Mononuclear cell (primary cell): ENCODE data around the gene TUFT1. TPM values are rescaled to one million over a fixed set of nuclear protein-coding genes. Genes with fewer than 3 reads are reported as not detected.
"Not testable (repeated sequence)": the region's sequence is repeated elsewhere in the genome, so short reads cannot be mapped to it uniquely, and the experiment has no call there.

Experiments
- H3K27me3 ChIP-seq: 2 replicates; pipeline ENCODE4 v1.6.0; 2011; ENCODE audit warnings: low read length, control low read depth; ENCODE audit not compliant: insufficient read depth
- H3K4me1 ChIP-seq: 2 replicates; pipeline ENCODE4 v1.5.1; 2011; ENCODE audit warnings: mild to moderate bottlenecking, low read length, control low read depth; ENCODE audit not compliant: insufficient read depth
- H3K4me3 ChIP-seq: 2 replicates; pipeline ENCODE4 v1.5.1; 2011; ENCODE audit warnings: mild to moderate bottlenecking, low read length, moderate library complexity
- H3K9me3 ChIP-seq: 2 replicates; pipeline ENCODE4 v1.5.1; 2011; ENCODE audit warnings: low read depth, mild to moderate bottlenecking, control low read depth, low read length
- total RNA-seq: library from RNA; depleted of rRNA; stranded (reverse); fragments of >200 nt; gene quantifications from one replicate; pipeline ENCODE4 v1.2.3, GENCODE V29; 2012

Gene TUFT1
- total RNA-seq, 1 donor = 4.0 TPM

DNA sequence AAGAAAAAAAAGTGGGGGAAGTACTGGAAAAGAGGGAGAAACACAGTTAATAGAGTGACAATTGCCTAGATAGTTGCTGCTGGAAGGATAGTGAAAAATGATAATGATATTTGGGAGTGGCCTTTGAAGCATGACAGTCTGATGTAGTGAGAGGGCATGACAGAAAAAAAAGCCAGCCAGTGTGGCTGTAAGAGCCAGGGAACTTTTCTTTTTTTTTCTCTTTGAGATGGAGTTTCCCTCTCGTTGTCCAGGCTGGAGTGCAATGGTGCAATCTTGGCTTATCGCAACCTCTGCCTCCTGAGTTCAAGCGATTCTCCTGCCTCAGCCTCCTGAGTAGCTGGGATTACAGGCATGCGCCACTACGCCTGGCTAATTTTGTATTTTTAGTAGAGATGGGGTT is 62.4 kb downstream of the TUFT1 start:
- not testable (repeated sequence) for H3K4me1 ChIP-seq, H3K27me3 ChIP-seq, H3K4me3 ChIP-seq, H3K9me3 ChIP-seq

DNA sequence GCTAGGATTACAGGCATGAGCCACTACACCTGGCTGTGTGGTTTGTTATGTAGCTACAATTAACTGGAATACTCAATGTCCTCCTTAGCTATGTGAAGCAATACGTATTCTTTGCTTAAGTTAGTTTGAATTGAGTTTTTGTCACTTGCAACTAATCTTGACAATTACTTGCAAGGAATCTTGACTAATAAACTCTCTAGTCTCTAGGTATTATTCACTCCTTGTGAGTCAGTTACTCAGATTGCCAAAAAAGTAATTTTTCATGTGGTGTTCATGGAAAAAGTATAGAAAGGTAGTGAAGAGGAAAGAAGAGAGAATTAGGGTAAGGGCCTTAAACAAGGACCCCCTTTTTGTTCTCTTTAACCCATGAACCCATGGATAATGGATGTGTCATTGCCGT is 64.2 kb downstream of the TUFT1 start:
- Histone ChIP-seq H3K27me3 (no peaks in the 10 kb centered on the region), H3K4me1 (peaks cover 9% of the 10 kb centered on the region), H3K4me3 (no peak overlapping the region), H3K9me3 (no peaks in the 10 kb centered on the region)

DNA sequence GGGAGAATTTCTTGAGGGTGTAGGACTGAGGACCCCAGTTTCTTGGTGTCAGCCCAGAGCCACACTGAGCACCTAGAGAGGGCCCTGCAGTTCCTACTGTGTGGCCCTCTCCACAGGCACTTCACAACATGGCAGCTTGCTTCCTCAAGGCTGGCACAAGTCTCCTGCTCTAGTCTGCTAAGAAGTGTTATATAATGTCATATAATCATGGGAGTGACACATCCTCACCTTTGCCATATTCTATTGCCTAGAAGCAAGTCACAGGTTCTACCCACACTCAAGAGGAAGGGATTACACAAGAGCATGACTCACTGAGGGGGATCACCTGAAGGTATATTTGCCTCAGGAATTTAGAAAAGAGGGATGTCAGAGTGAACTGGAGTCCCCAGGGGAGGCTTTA is 66.3 kb downstream of the TUFT1 start:
- Histone ChIP-seq H3K27me3 (no peaks in the 10 kb centered on the region), H3K9me3 (no peaks in the 10 kb centered on the region), H3K4me1 (peaks cover 18% of the 10 kb centered on the region), H3K4me3 (no peak overlapping the region)

DNA sequence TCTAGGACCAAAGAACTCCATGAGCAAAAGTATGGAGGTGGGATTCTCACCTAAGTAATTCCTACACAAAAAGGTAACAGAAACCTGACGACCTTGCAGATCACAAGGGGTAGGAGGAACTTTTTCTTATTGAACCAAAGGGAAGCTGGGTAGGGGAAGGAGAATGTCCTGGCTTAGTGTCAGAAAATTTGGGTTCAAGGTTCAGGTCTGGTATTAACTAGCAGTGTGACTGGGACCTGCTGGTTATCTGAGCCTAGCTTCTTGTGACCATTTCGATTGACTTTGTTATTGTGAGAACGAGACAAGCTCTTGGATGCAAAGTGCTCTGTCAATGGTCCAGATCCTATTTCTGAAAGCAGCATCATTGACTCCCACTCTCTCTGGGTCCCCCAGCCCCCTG is 66.7 kb downstream of the TUFT1 start:
- Histone ChIP-seq H3K9me3 (no peaks in the 10 kb centered on the region), H3K4me1 (peaks cover 18% of the 10 kb centered on the region), H3K27me3 (no peaks in the 10 kb centered on the region), H3K4me3 (no peak overlapping the region)

DNA sequence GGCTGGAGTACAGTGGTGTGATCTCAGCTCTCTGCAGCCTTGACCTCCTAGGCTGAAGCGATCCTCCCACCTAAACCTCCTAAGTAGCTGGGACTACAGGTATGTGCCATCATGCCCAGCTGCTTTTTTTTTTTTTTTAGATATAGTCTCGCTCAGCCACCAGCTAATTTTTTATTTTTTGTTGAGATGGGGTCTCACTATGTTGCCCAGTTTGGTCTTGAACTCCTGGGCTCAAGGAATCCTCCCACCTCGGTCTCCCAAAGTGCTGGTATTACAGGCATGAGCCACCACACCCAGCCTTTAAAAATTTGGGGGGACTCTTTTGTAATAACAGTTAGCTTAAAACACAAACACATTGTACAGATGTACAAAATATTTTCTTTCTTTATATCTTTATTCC is 70.0 kb downstream of the TUFT1 start:
- H3K27me3 ChIP-seq = no peaks in the 10 kb centered on the region
- H3K4me3 ChIP-seq = no peak overlapping the region
- H3K4me1 ChIP-seq = peaks cover 40% of the 10 kb centered on the region
- no peaks in the 10 kb centered on the region for H3K9me3 ChIP-seq

DNA sequence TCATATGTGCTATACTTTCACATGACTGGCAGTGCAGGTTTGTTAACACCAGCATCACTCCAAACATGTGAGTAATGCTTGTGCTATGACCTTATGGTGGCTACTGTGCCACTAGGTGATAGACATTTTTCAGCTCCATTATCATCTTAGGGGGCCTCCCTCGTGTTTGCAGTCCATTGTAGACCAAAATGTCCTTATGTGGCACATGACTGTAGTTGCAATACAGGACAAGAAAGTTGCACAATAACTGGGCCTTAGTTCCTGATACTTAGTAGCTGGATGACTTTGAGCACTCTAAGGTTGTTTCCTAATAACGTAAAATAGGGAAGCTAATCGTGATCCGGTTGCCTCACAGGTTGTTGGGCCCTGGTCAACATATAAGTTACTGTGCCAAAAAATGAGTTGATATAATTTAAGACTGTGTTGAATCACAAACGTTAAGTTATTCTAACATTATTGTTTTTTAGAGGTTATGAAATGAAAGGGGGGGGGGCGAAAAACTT is 71.2 kb downstream of the TUFT1 start:
- Histone ChIP-seq H3K4me3 (peak overlapping the region; percentile 74), H3K27me3 (no peaks in the 10 kb centered on the region), H3K4me1 (peaks cover 51% of the 10 kb centered on the region), H3K9me3 (no peaks in the 10 kb centered on the region)

DNA sequence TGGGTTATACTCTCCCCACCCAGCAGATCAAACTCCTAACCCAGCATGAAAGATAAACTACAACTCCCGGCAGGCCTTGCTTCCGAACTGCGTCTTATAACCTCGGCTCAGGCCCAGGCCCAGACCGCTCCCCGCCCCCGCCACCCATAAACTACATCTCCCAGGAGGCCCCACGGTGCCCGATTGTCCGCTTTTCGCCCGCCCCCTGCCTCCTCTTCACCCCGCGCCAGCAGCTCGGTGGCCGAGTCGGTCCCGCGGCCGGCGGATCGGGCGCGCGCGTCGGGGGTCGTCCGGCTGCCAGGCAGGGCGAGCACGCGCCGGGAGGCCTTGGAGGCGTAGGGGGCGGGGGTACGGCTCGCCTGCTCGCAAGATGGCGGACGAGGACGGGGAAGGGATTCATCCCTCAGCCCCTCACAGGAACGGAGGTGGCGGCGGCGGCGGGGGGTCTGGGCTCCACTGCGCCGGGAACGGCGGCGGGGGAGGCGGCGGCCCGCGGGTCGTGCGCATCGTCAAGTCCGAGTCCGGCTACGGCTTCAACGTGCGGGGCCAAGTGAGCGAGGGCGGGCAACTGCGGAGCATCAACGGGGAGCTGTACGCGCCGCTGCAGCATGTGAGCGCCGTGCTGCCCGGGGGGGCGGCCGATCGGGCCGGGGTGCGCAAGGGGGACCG is 71.9 kb downstream of the TUFT1 start, which contains the start of gene SNX27:
Gene SNX27, plus strand, starts transcription at position 219 of the 669 bp plus-strand sequence. Its CDS starts 152 bp downstream, at position 371.
- Histone ChIP-seq H3K27me3 (no peaks in the 10 kb centered on the region), H3K4me3 (peak within 1 kb of the TSS; percentile 74), H3K4me1 (peaks cover 51% of the 10 kb centered on the region), H3K9me3 (no peaks in the 10 kb centered on the region)

DNA sequence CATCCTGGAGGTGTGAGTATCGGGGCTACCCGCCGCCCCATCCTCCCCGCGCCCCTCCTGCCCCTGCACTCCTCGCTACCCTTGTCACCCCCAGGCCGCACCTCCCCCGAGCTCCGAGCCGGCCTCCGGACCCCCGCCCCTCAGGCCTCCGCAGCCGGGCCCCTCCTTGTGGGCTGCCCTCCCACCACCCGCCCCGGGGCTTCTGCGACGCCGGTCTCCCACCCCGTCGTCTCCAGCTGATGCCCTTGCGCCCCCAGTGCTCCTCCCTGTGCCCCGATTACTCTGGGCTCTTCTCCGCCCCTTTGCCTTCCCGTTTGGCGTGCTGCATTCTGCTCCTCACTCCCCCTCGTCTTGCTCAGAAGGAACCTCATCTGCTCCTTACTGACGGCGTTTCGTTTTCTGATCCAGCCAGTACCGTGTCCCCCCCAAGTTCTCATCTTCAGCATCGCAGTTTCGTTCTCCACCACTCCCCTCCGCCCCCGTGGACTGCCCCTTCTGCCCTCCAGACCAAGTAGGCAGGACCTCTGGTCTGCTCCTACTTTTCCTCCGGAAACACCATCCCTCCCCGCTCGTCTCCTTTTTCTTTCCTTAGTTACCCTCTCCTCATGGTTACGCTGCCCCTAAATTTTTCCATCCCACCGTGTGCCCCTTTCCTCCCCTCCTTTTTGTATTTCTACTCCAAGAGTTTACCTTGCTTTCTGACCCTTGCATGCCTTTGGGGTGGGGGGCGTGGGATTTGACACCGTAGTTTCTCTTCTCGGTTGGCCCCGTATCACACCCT is 72.6 kb downstream of the TUFT1 start:
- Histone ChIP-seq H3K4me3 (peak overlapping the region; percentile 74), H3K27me3 (no peaks in the 10 kb centered on the region), H3K9me3 (no peaks in the 10 kb centered on the region), H3K4me1 (peaks cover 52% of the 10 kb centered on the region)

DNA sequence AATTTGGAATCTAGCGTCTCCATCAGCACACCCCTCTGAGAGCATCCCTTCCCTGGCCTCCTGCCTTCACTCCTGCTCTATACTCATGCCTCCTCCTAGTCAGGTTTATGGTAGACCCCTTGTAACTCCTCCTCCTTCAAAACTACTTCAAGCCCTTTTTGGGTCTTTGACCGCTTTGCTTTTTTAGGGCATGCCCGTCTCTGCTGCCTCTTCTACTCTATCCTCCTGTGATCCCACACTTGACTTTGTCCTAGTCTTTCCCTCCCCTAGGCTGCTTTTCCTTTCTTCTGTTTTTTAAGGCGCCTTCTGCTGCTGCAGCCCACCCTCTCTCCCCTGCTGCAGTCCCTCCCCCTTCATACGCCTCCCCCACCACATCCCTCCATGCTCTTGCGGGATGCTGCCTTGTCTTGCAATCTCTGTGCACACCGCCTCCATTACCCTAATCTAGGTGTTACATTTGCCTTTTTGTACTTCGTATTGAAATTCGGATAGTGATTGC is 73.2 kb downstream of the TUFT1 start:
- H3K27me3 ChIP-seq = no peaks in the 10 kb centered on the region
- peaks cover 53% of the 10 kb centered on the region for H3K4me1 ChIP-seq
- no peaks in the 10 kb centered on the region for H3K9me3 ChIP-seq
- H3K4me3 ChIP-seq = peak overlapping the region; percentile 74

DNA sequence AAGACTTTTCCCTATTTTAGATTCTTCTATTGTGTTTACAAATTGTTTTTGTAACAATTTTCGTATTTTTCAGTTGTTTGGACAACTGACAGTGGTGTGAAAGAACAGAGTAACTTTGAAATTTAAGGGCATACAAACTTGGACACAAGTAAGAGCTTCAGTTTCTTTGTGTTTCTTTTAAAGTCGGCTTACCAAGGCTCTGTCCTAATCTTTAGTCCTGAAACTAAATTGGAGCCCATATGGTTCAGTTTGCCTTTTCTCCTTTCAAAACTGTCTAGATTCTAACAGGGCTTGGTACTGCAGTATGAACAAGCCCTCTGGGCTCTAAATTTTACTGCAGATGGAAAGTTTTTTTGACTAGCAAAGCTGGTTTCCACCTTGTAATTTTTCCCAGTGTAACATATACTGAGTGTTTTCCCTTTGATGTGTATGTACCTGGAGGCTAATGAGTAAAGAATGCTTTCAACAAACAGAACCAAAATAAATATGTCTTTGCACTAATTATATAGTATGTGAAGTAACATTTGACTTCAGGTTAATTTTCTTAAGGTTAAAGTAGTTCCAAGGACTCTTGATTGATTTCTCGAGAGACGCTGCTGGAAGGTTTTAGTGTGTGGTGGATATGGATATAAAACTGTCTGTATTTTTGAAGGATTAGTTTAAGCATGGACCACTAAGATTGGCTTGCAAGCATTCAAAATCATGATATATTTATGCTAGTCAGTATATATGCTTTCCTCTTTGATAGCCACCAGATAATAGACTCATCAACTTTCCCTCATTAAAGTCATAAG is 75.8 kb downstream of the TUFT1 start:
- H3K4me1 ChIP-seq = peaks cover 68% of the 10 kb centered on the region
- H3K9me3 ChIP-seq = no peaks in the 10 kb centered on the region
- H3K27me3 ChIP-seq = no peaks in the 10 kb centered on the region
- no peak overlapping the region for H3K4me3 ChIP-seq

DNA sequence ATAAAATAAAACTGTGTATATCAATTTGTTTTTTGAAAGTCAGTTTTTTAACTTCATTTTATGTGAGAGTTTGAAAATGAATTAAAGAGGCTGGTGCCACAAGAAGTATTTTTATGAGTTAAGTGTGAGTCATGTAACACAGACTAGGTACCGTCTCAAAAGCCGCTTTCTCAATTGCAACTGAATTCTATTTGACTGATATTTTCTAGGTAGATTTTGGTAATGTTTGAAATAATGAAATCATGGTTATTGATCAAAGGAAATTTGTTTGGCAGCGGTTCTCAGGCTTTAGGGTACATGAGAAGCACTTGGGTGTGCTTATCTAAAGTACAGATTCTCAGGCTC is 76.4 kb downstream of the TUFT1 start:
- peaks cover 70% of the 10 kb centered on the region for H3K4me1 ChIP-seq
- no peak overlapping the region for H3K4me3 ChIP-seq
- H3K27me3 ChIP-seq = no peaks in the 10 kb centered on the region
- no peaks in the 10 kb centered on the region for H3K9me3 ChIP-seq

DNA sequence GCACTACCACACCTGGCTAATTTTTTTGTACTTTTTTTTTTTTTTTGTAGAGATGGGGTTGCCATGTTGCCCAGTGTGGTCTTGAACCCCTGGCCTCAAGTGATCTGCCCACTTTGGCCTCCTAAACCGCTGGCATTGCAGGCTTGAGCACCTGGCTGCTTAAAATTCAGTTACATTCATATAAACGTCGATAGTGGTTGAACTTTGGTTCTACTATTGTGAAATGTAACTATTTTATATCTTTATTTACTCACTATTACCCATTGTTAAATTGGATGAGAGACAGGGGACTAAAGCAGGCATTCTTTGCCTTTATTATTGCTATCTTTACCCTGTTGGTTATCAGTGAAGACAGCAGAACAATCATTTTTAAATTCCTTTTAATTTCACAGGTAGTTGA is 77.9 kb downstream of the TUFT1 start:
- peaks cover 71% of the 10 kb centered on the region for H3K4me1 ChIP-seq
- no peaks in the 10 kb centered on the region for H3K27me3 ChIP-seq
- no peaks in the 10 kb centered on the region for H3K9me3 ChIP-seq
- no peak overlapping the region for H3K4me3 ChIP-seq

DNA sequence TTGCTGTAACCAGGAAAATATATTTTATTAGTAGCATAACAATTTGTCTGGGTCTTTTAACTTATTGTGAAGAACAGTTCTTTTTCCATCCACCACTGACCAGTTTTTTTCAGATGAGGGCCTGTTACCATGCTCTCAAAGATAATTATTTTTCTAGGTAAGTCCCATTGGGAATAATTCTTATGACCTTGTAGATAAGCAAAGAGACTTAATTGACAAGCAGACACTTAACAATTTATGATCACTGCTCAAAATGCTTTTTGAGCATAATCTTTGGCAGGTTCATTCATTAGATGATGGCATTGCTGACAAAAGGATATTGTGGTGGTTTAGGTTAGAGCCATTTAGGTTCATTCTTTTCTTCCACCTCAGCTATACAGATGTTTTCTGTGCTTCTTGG is 78.4 kb downstream of the TUFT1 start:
- Histone ChIP-seq H3K4me3 (no peak overlapping the region), H3K9me3 (no peaks in the 10 kb centered on the region), H3K4me1 (peaks cover 66% of the 10 kb centered on the region), H3K27me3 (no peaks in the 10 kb centered on the region)

DNA sequence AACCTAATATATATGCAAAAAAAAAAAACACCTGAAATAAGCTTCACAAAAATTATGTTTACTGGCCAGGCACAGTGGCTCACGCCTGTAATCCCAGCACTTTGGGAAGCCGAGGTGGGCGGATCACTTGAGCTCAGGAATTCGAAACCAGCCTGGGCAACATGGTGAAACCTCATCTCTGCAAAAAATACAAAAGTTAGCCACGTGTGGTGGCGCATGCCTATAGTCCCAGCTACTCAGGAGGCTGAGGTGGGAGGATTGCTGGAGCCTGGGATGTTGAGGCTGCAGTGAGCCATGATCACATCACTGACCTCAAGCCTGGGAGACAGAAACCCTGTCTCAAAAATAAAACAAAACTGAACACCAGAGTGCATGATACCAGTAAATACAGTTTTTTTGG is 78.9 kb downstream of the TUFT1 start:
- peaks cover 61% of the 10 kb centered on the region for H3K4me1 ChIP-seq
- not testable (repeated sequence) for H3K27me3 ChIP-seq, H3K4me3 ChIP-seq, H3K9me3 ChIP-seq

DNA sequence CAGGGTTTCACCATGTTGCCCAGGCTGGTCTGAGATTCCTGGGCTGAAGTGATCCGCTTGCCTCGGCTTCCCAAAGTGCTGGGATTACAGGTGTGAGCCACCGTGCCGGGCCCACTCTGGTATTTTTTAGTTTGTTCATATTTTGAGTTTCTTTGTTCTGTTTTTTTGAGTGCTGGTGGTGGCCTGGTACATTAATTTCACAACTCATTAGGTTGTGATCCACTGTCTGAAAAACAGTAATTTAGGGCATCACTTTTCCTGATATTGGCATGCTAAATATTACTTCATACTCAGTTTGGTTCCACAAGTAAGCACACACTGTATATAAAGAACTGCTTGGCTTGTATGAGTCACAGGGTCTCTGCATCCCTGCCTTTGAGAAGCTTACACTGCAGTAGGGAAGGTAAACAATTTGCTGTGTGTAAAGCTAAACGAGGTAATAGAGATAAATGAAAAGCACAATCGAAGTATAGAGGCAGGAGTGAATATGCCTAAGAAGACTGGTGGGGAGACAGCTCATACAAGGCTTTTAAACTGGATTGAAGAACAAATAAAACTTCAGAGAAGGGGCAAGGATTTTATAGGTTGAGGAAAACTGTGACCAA is 79.5 kb downstream of the TUFT1 start:
- Histone ChIP-seq H3K27me3 (no peaks in the 10 kb centered on the region), H3K4me3 (no peak overlapping the region), H3K9me3 (no peaks in the 10 kb centered on the region), H3K4me1 (peaks cover 57% of the 10 kb centered on the region)
